ENCODE measurements around the gene TMC6. TPM values are rescaled to one million over a fixed set of nuclear protein-coding genes. Genes with fewer than 3 reads are reported as not detected.

TMC6 gene
- total and polyA plus RNA-seq, 8 donors, result 9.2 to 223 (median 41.7) TPM

GRCh38 chr17:78064708-78065107, 63.8 kb downstream of the TMC6 start:
- H3K4me1 ChIP-seq, result no peaks in the 10 kb centered on the region
- peaks cover 5 to 50% (median 43%) of the 10 kb centered on the region in 4 donors for H3K36me3 ChIP-seq
- 90 to 99% (median 96%) methylated on average over 4 of the region's 4 CpGs for WGBS, 5 donors
- H3K27ac ChIP-seq, result no peak overlapping the region
- no peaks in the 10 kb centered on the region for H3K9me3 ChIP-seq
- H3K4me3 ChIP-seq, result no peak overlapping the region
- H3K27me3 ChIP-seq, result no peaks in the 10 kb centered on the region
- no peak for DNase-seq
- TF ChIP-seq CTCF (IDR thresholded peaks at IDR 0.05), result no peak
- no peak for TF ChIP-seq POLR2A (IDR thresholded peaks at IDR 0.05)
- no peak for TF ChIP-seq EP300 (IDR thresholded peaks at IDR 0.05)
- no peak for TF ChIP-seq POLR2AphosphoS5 (IDR thresholded peaks at IDR 0.05)
- intact Hi-C loops (cut with DNase I; ENCODE audit: low total_unique reads), result no loop called here

- Histone ChIP-seq H3K9me3 (no peaks in the 10 kb centered on the region), H3K27ac (no peak overlapping the region), H3K36me3 (peaks cover 3 to 38% (median 31%) of the 10 kb centered on the region in 4 donors), H3K27me3 (no peaks in the 10 kb centered on the region), H3K4me1 (peaks cover 0 to 10% (median 5%) of the 10 kb centered on the region in 4 donors), H3K4me3 (no peak overlapping the region)
- intact Hi-C loops (cut with DNase I; ENCODE audit: low total_unique reads), result no loop called here
- TF ChIP-seq POLR2AphosphoS5 (IDR thresholded peaks at IDR 0.05) (no peak), EP300 (IDR thresholded peaks at IDR 0.05) (no peak), POLR2A (IDR thresholded peaks at IDR 0.05) (no peak), CTCF (IDR thresholded peaks at IDR 0.05) (no peak)
- DNase-seq, result no peak
Measured at GRCh38 chr17:78063489-78063888, 65.1 kb downstream of the TMC6 start.

GRCh38 chr17:78062596-78062995, 66.0 kb downstream of the TMC6 start:
- H3K9me3 ChIP-seq, result no peaks in the 10 kb centered on the region
- no peak overlapping the region for H3K4me3 ChIP-seq
- H3K27me3 ChIP-seq, result no peaks in the 10 kb centered on the region
- intact Hi-C loops (cut with DNase I; ENCODE audit: low total_unique reads), result no loop called here
- peaks cover 0 to 29% (median 22%) of the 10 kb centered on the region in 4 donors for H3K36me3 ChIP-seq
- TF ChIP-seq CTCF (IDR thresholded peaks at IDR 0.05) (no peak), POLR2A (IDR thresholded peaks at IDR 0.05) (no peak), EP300 (IDR thresholded peaks at IDR 0.05) (no peak), POLR2AphosphoS5 (IDR thresholded peaks at IDR 0.05) (no peak)
- H3K27ac ChIP-seq, result no peak overlapping the region
- WGBS, 5 donors, result 86 to 96% (median 90%) methylated on average over 2 of the region's 2 CpGs
- H3K4me1 ChIP-seq, result peaks cover 0 to 19% (median 9%) of the 10 kb centered on the region in 4 donors
- DNase-seq, result no peak

Small RNAs within 50 kb of the gene (small RNA-seq; reads per million reads assigned to genes)
- 0 reads per million in 4 donors for gene RNU6-625P

Other genes starting within 250 kb of the TMC6 start
- gene TNRC6C, start 170.1 kb downstream of the TMC6 start, total RNA-seq, result 10 to 100 TPM in 4 of 5 donors, 1 to 10 TPM in 1; 2.9 to 64.8 (median 18.9) TPM
- 1 to 10 TPM in 2 of 3 donors, under 1 TPM in 1; 0.92 to 1.9 (median 1.8) TPM for gene TNRC6C, start 170.1 kb downstream of the TMC6 start, polyA plus RNA-seq
- 10 to 100 TPM in 2 of 5 donors, 1 to 10 TPM in 3; 4.1 to 19.8 (median 7.8) TPM for gene TMC8, start 2.0 kb upstream of the TMC6 start, total RNA-seq
- gene TMC8, start 2.0 kb upstream of the TMC6 start, polyA plus RNA-seq, result 1 to 10 TPM; 1.6 to 3.3 (median 2.4) TPM
- not detected for gene C17orf99, start 17.6 kb upstream of the TMC6 start, total RNA-seq
- gene C17orf99, start 17.6 kb upstream of the TMC6 start, polyA plus RNA-seq, result under 1 TPM in 1 of 3 donors, not detected in 2; 0.08 TPM
- gene SYNGR2, start 39.8 kb upstream of the TMC6 start, total RNA-seq, result 100 to 1,000 TPM in 1 of 5 donors, 10 to 100 TPM in 4; 28.6 to 219 (median 44.9) TPM
- 100 to 1,000 TPM in 1 of 3 donors, 10 to 100 TPM in 2; 36.0 to 151 (median 71.7) TPM for gene SYNGR2, start 39.8 kb upstream of the TMC6 start, polyA plus RNA-seq
- gene TK1, start 58.3 kb upstream of the TMC6 start, total RNA-seq, result 10 to 100 TPM in 4 of 5 donors, 1 to 10 TPM in 1; 4.5 to 35.6 (median 17.8) TPM
- 10 to 100 TPM in 2 of 3 donors, 1 to 10 TPM in 1; 8.7 to 38.1 (median 17.7) TPM for gene TK1, start 58.3 kb upstream of the TMC6 start, polyA plus RNA-seq
- 100 to 1,000 TPM in 3 of 5 donors, 10 to 100 TPM in 2; 29.6 to 189 (median 109) TPM for gene AFMID, start 58.6 kb upstream of the TMC6 start, total RNA-seq
- 10 to 100 TPM; 25.7 to 39.7 (median 27.2) TPM for gene AFMID, start 58.6 kb upstream of the TMC6 start, polyA plus RNA-seq
- gene BIRC5, start 85.5 kb upstream of the TMC6 start, total RNA-seq, result 10 to 100 TPM in 1 of 5 donors, 1 to 10 TPM in 3, not detected in 1; 3.9 to 10.5 (median 5.4) TPM
- 10 to 100 TPM in 2 of 3 donors, 1 to 10 TPM in 1; 3.4 to 10.3 (median 10.1) TPM for gene BIRC5, start 85.5 kb upstream of the TMC6 start, polyA plus RNA-seq
- gene TMEM235, start 102.9 kb upstream of the TMC6 start, total RNA-seq, result not detected
- gene TMEM235, start 102.9 kb upstream of the TMC6 start, polyA plus RNA-seq, result not detected
- 10 to 100 TPM; 48.4 to 62.9 (median 52.2) TPM for gene SOCS3, start 231.3 kb upstream of the TMC6 start, total RNA-seq
- 10 to 100 TPM; 18.7 to 46.9 (median 39.7) TPM for gene SOCS3, start 231.3 kb upstream of the TMC6 start, polyA plus RNA-seq
- 100 to 1,000 TPM in 2 of 5 donors, 10 to 100 TPM in 3; 27.8 to 209 (median 41.7) TPM for gene PGS1, start 249.9 kb upstream of the TMC6 start, total RNA-seq
- 10 to 100 TPM; 11.9 to 19.1 (median 14.9) TPM for gene PGS1, start 249.9 kb upstream of the TMC6 start, polyA plus RNA-seq